Astrocyte (in vitro differentiated cells and primary cell): ENCODE results near the gene NRDC. TPM values are rescaled to one million over a fixed set of nuclear protein-coding genes. Genes with fewer than 3 reads are reported as not detected.

Source experiments
- DNase-seq: peaks from one replicate; pipeline ENCODE4 v3.0.0-alpha.2; 2010; ENCODE audit warnings: low read depth
- FAIRE-seq: peaks from 2 replicates; lab custom pipeline; 2011; peaks lifted over from hg19 to GRCh38; lab: Jason Lieb, UNC
- H2AFZ ChIP-seq: 2 replicates; pipeline ENCODE4 v1.6.0; 2012; ENCODE audit warnings: low read depth, low read length, inconsistent platforms
- H3K27ac ChIP-seq: 2 replicates; pipeline ENCODE4 v1.5.1; 2011; ENCODE audit warnings: low read depth, low read length, inconsistent platforms
- H3K27me3 ChIP-seq: 2 replicates; pipeline ENCODE4 v1.6.0; 2011; ENCODE audit warnings: low read length, inconsistent platforms; ENCODE audit not compliant: insufficient read depth
- H3K36me3 ChIP-seq: 2 replicates; pipeline ENCODE4 v1.5.1; 2011; ENCODE audit warnings: low read length, inconsistent platforms; ENCODE audit not compliant: insufficient read depth
- H3K4me1 ChIP-seq: 2 replicates; pipeline ENCODE4 v1.5.1; 2011; ENCODE audit warnings: low read length, inconsistent platforms; ENCODE audit not compliant: insufficient read depth
- H3K4me2 ChIP-seq: 2 replicates; pipeline ENCODE4 v1.6.0; 2012; ENCODE audit warnings: low read length, inconsistent platforms
- H3K4me3 ChIP-seq: 2 replicates; pipeline ENCODE4 v1.5.1; 2011; ENCODE audit warnings: low read depth, mild to moderate bottlenecking, low read length, inconsistent platforms; ENCODE audit not compliant: insufficient read depth
- H3K79me2 ChIP-seq: 2 replicates; pipeline ENCODE4 v1.6.0; 2012; ENCODE audit warnings: mild to moderate bottlenecking, low read length, inconsistent platforms; ENCODE audit not compliant: insufficient read depth
- H3K9ac ChIP-seq: 2 replicates; pipeline ENCODE4 v1.6.0; 2012; ENCODE audit warnings: mild to moderate bottlenecking, low read length, inconsistent platforms
- H3K9me3 ChIP-seq: 2 replicates; pipeline ENCODE4 v1.5.1; 2012; ENCODE audit warnings: low read depth, mild to moderate bottlenecking, low read length, inconsistent platforms; ENCODE audit not compliant: insufficient read depth
- H4K20me1 ChIP-seq: 2 replicates; pipeline ENCODE4 v1.6.0; 2012; ENCODE audit warnings: low read length, inconsistent platforms; ENCODE audit not compliant: insufficient read depth
- H3K27ac Mint-ChIP-seq: one replicate; pipeline ENCODE4 v1.8.0; 2021; ENCODE audit warnings: mild to moderate bottlenecking, mixed read lengths; ENCODE audit not compliant: unreplicated experiment
- H3K27me3 Mint-ChIP-seq: one replicate; pipeline ENCODE4 v1.8.0; 2021; ENCODE audit warnings: low read depth, mixed read lengths; ENCODE audit not compliant: unreplicated experiment
- H3K36me3 Mint-ChIP-seq: one replicate; pipeline ENCODE4 v1.8.0; 2021; ENCODE audit warnings: low read depth, mixed read lengths; ENCODE audit not compliant: unreplicated experiment
- H3K4me1 Mint-ChIP-seq: one replicate; pipeline ENCODE4 v1.8.0; 2021; ENCODE audit warnings: low read depth, mixed read lengths; ENCODE audit not compliant: unreplicated experiment
- H3K4me3 Mint-ChIP-seq: one replicate; pipeline ENCODE4 v1.8.0; 2021; ENCODE audit warnings: mild to moderate bottlenecking, moderate library complexity, mixed read lengths; ENCODE audit not compliant: unreplicated experiment
- H3K9me3 Mint-ChIP-seq: one replicate; pipeline ENCODE4 v1.8.0; 2021; ENCODE audit warnings: mild to moderate bottlenecking, mixed read lengths; ENCODE audit not compliant: unreplicated experiment
- EZH2 ChIP-seq: IDR thresholded peaks from 2 replicates; pipeline ENCODE4 v1.6.1; 2012; ENCODE audit warnings: mild to moderate bottlenecking, low read length, inconsistent platforms; ENCODE audit not compliant: insufficient read depth
- total RNA-seq: library from RNA; stranded (reverse); gene quantifications from 2 replicates; pipeline ENCODE4 v1.2.1, GENCODE V29; 2021
- TF ChIP-seq, protein P1 (sequence below): IDR thresholded peaks from 2 replicates; pipeline ENCODE4 v1.5.1; 2011; ENCODE audit warnings: low read depth, mild to moderate bottlenecking, inconsistent platforms, low read length, moderate library complexity; ENCODE audit not compliant: insufficient read depth

Gene NRDC
- total RNA-seq, 1 donor from 2014 or later = 170 TPM

GRCh38 chr1:51878308-51878615 is 265 bp downstream of the NRDC start:
- H3K27ac Mint-ChIP-seq = no peak overlapping the region
- Histone ChIP-seq H3K4me2 (peak overlapping the region; percentile 92), H3K27ac (peak overlapping the region; percentile 97), H3K4me3 (peak overlapping the region; percentile 96), H3K9me3 (no peaks in the 10 kb centered on the region), H3K36me3 (no peaks in the 10 kb centered on the region), H4K20me1 (peaks cover 20% of the 10 kb centered on the region), H3K79me2 (peaks cover 51% of the 10 kb centered on the region), H3K4me1 (peaks cover 12% of the 10 kb centered on the region), H3K27me3 (no peaks in the 10 kb centered on the region), H3K9ac (peak overlapping the region; percentile 98), H2AFZ (peak overlapping the region; percentile 80)
- H3K4me1 Mint-ChIP-seq = peaks cover 12% of the 10 kb centered on the region
- peaks cover 2% of the 10 kb centered on the region for H3K27me3 Mint-ChIP-seq
- no peak for TF ChIP-seq EZH2
- TF ChIP-seq, protein P1, sequence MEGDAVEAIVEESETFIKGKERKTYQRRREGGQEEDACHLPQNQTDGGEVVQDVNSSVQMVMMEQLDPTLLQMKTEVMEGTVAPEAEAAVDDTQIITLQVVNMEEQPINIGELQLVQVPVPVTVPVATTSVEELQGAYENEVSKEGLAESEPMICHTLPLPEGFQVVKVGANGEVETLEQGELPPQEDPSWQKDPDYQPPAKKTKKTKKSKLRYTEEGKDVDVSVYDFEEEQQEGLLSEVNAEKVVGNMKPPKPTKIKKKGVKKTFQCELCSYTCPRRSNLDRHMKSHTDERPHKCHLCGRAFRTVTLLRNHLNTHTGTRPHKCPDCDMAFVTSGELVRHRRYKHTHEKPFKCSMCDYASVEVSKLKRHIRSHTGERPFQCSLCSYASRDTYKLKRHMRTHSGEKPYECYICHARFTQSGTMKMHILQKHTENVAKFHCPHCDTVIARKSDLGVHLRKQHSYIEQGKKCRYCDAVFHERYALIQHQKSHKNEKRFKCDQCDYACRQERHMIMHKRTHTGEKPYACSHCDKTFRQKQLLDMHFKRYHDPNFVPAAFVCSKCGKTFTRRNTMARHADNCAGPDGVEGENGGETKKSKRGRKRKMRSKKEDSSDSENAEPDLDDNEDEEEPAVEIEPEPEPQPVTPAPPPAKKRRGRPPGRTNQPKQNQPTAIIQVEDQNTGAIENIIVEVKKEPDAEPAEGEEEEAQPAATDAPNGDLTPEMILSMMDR = no peak
- no peak overlapping the region for H3K4me3 Mint-ChIP-seq
- DNase-seq (peak; percentile 9), FAIRE-seq (no peak)
- H3K9me3 Mint-ChIP-seq = no peaks in the 10 kb centered on the region
- H3K36me3 Mint-ChIP-seq = no peaks in the 10 kb centered on the region

DNA sequence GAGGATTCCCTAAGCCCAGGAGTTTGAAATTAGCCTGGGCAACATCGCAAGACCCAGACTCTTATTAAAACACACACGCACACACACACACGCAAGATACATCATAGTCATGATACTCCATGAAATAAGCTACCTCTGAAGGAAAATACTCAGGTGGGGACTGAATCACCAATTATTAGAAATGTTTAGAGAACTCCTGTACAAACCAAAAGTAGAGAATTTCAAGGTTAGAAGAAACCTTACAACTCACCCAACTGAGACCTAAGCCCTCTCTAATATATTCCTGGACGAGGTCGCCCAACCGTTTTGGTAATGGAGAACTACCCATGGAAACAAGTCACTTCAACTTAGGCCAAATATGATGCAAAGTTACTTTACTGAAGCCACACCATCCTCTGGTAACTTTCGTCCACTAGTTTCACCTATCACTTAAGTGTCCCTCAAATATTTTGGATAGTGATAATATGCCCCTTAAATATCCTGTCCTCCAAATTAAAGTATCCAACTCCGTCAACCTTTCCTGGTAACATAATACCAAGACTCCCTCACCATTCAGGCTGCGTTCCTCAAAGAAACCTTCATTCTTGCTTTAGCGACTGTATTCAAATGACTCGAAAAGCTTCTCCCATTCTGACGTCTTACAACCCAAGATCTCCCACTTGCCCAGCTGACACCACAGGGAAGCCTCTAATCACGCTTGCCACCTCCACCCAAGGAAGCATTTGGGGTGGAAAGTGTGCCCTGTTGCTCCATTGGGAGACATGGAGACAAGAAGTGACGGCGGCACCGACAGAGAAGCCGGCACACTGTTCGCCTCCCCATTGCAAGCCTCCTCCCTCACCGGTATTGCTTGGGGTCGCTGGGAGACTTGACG is 856 bp downstream of the NRDC start:
- peak; percentile 53 for DNase-seq

More for the DNA sequence above, 856 bp downstream of the NRDC start:
- Histone ChIP-seq H3K4me3 (peak overlapping the region; percentile 96), H3K27me3 (no peaks in the 10 kb centered on the region), H2AFZ (peak overlapping the region; percentile 80), H3K36me3 (no peaks in the 10 kb centered on the region), H3K9ac (peak overlapping the region; percentile 98), H3K4me1 (peaks cover 12% of the 10 kb centered on the region), H3K27ac (peak overlapping the region; percentile 97), H3K4me2 (peak overlapping the region; percentile 92), H4K20me1 (peaks cover 25% of the 10 kb centered on the region), H3K79me2 (peaks cover 56% of the 10 kb centered on the region), H3K9me3 (no peaks in the 10 kb centered on the region)
- Mint-ChIP-seq H3K27me3 (peaks cover under 1% of the 10 kb centered on the region), H3K36me3 (no peaks in the 10 kb centered on the region), H3K9me3 (no peaks in the 10 kb centered on the region), H3K4me3 (no peak overlapping the region), H3K27ac (no peak overlapping the region), H3K4me1 (peaks cover 12% of the 10 kb centered on the region)
- no peak for FAIRE-seq
- TF ChIP-seq EZH2 = no peak
- TF ChIP-seq, protein P1 = no peak
